K562 (cell line): ENCODE results near the gene CRKL. TPM values are rescaled to one million over a fixed set of nuclear protein-coding genes. Genes with fewer than 3 reads are reported as not detected.

Experiments
- FOXP4 ChIP-seq: sonication (generic); formaldehyde crosslinking; IDR thresholded peaks from 2 replicates; pipeline ENCODE4 v1.8.0; 2022; ENCODE audit warnings: mild to moderate bottlenecking, missing genetic modification reagents, borderline replicate concordance
- HDAC8 ChIP-seq: fragments of 450-650 bp; IDR thresholded peaks from 2 replicates; pipeline ENCODE4 v1.6.1; 2016; ENCODE audit warnings: mild to moderate bottlenecking, missing genetic modification characterization, moderate library complexity, missing compliant biosample characterization
- MEF2D ChIP-seq: conservative IDR thresholded peaks from 2 replicates; pipeline ENCODE4 v1.6.1; 2016; ENCODE audit warnings: low read depth, missing genetic modification characterization, missing compliant biosample characterization
- PHF20 ChIP-seq: fragments of 450-650 bp; IDR thresholded peaks from 2 replicates; pipeline ENCODE4 v1.6.1; 2018; ENCODE audit not compliant: partially characterized antibody
- POLR2B ChIP-seq: fragments of 450-650 bp; IDR thresholded peaks from 2 replicates; pipeline ENCODE4 v1.6.1; 2018; ENCODE audit warnings: low read depth; ENCODE audit not compliant: partially characterized antibody
- RBFOX2 ChIP-seq: fragments of 200-400 bp; formaldehyde crosslinking; IDR thresholded peaks from 2 replicates; pipeline ENCODE4 v1.6.1; 2017; ENCODE audit warnings: low read depth, mild to moderate bottlenecking, low read length, moderate library complexity
- RBM39 ChIP-seq: fragments of 200-400 bp; formaldehyde crosslinking; optimal IDR thresholded peaks from 2 replicates; pipeline ENCODE3; 2018; ENCODE audit warnings: low read depth, low read length
- SMARCA5 ChIP-seq: fragments of 450-650 bp; IDR thresholded peaks from 2 replicates; pipeline ENCODE4 v1.6.1; 2016
- TAF9B ChIP-seq: fragments of 450-650 bp; IDR thresholded peaks from 2 replicates; pipeline ENCODE4 v1.6.1; 2018; ENCODE audit warnings: mild to moderate bottlenecking; ENCODE audit not compliant: partially characterized antibody
- TFE3 ChIP-seq: fragments of 450-650 bp; formaldehyde crosslinking; IDR thresholded peaks from 2 replicates; pipeline ENCODE4 v1.4.0; 2020; ENCODE audit warnings: mild to moderate bottlenecking, mixed read lengths
- THRAP3 ChIP-seq: fragments of 450-650 bp; IDR thresholded peaks from 2 replicates; pipeline ENCODE4 v1.6.1; 2016; ENCODE audit warnings: mild to moderate bottlenecking, inconsistent platforms, borderline replicate concordance
- ZNF583 ChIP-seq: fragments of 250-450 bp; sonication (Bioruptor Pico); IDR thresholded peaks from 2 replicates; pipeline ENCODE4 v1.4.0; 2020
- polyA plus RNA-seq, 8 experiments: library from polyadenylated mRNA; depleted of rRNA in 4 of 8; stranded (reverse) in 5 of 8; unstranded in 3 of 8; fragments of >200 nt; fragmentation: Nextera tagmentation in 2 of 8; fragmentation: Illumina TruSeq in 1 of 8; extraction: Ambion mirVana in 2 of 8; extraction: Trizol in 1 of 8; gene quantifications; 2 replicates each; pipeline versions ENCODE4 v1.2.1 to v1.2.3, GENCODE V29; 2011 to 2014; ENCODE audit warnings: inconsistent platforms in 1 of 8, missing spikeins in 1 of 8
- total RNA-seq, 7 experiments: library from RNA; depleted of rRNA in 6 of 7; stranded (reverse); fragments of >200 nt in 6 of 7; fragmentation: Illumina TruSeq in 2 of 7; extraction: Trizol in 2 of 7; gene quantifications; 2 replicates each; pipeline versions ENCODE4 v1.2.1 to v1.2.3, GENCODE V29; 2011 to 2021; ENCODE audit warnings: low replicate concordance in 1 of 7
- TF ChIP-seq, protein P1 (sequence below): fragments of 450-650 bp; formaldehyde crosslinking; IDR thresholded peaks from 2 replicates; pipeline ENCODE4 v1.4.0; 2022; ENCODE audit warnings: mild to moderate bottlenecking, moderate library complexity
- TF ChIP-seq, protein P2 (sequence below), 2 experiments: fragments of 150-350 bp in 1 of 2; IDR thresholded peaks; 2 replicates each; pipeline ENCODE4 v1.6.1; 2012 to 2016; ENCODE audit warnings: low read depth in 2 of 2, low read length in 2 of 2, mild to moderate bottlenecking in 1 of 2, moderate library complexity in 1 of 2
- TF ChIP-seq, protein P3 (sequence below): fragments of 250-450 bp; sonication (Bioruptor Pico); IDR thresholded peaks from 2 replicates; pipeline ENCODE4 v1.8.0; 2022; ENCODE audit warnings: inconsistent platforms
- TF ChIP-seq, protein P4 (sequence below): IDR thresholded peaks from 3 replicates; pipeline ENCODE4 v1.6.1; 2011; ENCODE audit warnings: borderline replicate concordance, mild to moderate bottlenecking; ENCODE audit not compliant: insufficient read length, insufficient read depth

Gene CRKL
- total and polyA plus RNA-seq, 9 of the 15 experiments (the other 6 are each of a cell fraction or from before 2014, with no cell fraction given) = 100 to 263 (median 124) TPM

GRCh38 chr22:20943104-20943933 is 26.1 kb downstream of the CRKL start (continued):
- TF ChIP-seq TFE3 (CRISPR knock-in tag) (no peak), ZNF583 (no peak), SMARCA5 (no peak), MEF2D (tag) (no peak), HDAC8 (tag) (no peak), PHF20 (no peak), THRAP3 (no peak), RBM39 (no peak), FOXP4 (CRISPR knock-in tag) (0 out of 2 replicates have a peak, but pooled peaks have one; percentile 68), POLR2B (no peak), TAF9B (no peak), RBFOX2 (no peak)
- TF ChIP-seq, protein P1, sequence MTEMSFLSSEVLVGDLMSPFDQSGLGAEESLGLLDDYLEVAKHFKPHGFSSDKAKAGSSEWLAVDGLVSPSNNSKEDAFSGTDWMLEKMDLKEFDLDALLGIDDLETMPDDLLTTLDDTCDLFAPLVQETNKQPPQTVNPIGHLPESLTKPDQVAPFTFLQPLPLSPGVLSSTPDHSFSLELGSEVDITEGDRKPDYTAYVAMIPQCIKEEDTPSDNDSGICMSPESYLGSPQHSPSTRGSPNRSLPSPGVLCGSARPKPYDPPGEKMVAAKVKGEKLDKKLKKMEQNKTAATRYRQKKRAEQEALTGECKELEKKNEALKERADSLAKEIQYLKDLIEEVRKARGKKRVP (CRISPR knock-in tag) = no peak
- TF ChIP-seq, protein P2, sequence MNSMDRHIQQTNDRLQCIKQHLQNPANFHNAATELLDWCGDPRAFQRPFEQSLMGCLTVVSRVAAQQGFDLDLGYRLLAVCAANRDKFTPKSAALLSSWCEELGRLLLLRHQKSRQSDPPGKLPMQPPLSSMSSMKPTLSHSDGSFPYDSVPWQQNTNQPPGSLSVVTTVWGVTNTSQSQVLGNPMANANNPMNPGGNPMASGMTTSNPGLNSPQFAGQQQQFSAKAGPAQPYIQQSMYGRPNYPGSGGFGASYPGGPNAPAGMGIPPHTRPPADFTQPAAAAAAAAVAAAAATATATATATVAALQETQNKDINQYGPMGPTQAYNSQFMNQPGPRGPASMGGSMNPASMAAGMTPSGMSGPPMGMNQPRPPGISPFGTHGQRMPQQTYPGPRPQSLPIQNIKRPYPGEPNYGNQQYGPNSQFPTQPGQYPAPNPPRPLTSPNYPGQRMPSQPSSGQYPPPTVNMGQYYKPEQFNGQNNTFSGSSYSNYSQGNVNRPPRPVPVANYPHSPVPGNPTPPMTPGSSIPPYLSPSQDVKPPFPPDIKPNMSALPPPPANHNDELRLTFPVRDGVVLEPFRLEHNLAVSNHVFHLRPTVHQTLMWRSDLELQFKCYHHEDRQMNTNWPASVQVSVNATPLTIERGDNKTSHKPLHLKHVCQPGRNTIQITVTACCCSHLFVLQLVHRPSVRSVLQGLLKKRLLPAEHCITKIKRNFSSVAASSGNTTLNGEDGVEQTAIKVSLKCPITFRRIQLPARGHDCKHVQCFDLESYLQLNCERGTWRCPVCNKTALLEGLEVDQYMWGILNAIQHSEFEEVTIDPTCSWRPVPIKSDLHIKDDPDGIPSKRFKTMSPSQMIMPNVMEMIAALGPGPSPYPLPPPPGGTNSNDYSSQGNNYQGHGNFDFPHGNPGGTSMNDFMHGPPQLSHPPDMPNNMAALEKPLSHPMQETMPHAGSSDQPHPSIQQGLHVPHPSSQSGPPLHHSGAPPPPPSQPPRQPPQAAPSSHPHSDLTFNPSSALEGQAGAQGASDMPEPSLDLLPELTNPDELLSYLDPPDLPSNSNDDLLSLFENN (IDR thresholded peaks at IDR 0.05; ENCODE audit: low read depth in 2 of 2, low read length in 2 of 2) = no peak
- TF ChIP-seq, protein P3, sequence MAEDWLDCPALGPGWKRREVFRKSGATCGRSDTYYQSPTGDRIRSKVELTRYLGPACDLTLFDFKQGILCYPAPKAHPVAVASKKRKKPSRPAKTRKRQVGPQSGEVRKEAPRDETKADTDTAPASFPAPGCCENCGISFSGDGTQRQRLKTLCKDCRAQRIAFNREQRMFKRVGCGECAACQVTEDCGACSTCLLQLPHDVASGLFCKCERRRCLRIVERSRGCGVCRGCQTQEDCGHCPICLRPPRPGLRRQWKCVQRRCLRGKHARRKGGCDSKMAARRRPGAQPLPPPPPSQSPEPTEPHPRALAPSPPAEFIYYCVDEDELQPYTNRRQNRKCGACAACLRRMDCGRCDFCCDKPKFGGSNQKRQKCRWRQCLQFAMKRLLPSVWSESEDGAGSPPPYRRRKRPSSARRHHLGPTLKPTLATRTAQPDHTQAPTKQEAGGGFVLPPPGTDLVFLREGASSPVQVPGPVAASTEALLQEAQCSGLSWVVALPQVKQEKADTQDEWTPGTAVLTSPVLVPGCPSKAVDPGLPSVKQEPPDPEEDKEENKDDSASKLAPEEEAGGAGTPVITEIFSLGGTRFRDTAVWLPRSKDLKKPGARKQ (CRISPR knock-in tag) = no peak
- TF ChIP-seq, protein P4, sequence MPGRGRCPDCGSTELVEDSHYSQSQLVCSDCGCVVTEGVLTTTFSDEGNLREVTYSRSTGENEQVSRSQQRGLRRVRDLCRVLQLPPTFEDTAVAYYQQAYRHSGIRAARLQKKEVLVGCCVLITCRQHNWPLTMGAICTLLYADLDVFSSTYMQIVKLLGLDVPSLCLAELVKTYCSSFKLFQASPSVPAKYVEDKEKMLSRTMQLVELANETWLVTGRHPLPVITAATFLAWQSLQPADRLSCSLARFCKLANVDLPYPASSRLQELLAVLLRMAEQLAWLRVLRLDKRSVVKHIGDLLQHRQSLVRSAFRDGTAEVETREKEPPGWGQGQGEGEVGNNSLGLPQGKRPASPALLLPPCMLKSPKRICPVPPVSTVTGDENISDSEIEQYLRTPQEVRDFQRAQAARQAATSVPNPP = no peak
